ENCODE results near the gene CSF2RB.

CSF2RB gene

GRCh38 chr22:36913427-36914389 is at the start of gene CSF2RB:
TSS of gene CSF2RB (plus strand) at chr22:36913628. CDS start at chr22:36922208, 8,580 bp downstream.
- no peak for DNase-seq

- DNase-seq: no peak
Observed at GRCh38 chr22:36863979-36864378, 49.4 kb upstream of the CSF2RB start.

GRCh38 chr22:36864454-36865215 is 48.8 kb upstream of the CSF2RB start:
- DNase-seq: no peak

GRCh38 chr22:36865346-36865745 is 48.1 kb upstream of the CSF2RB start:
- DNase-seq: no peak

GRCh38 chr22:36867695-36868094 is 45.7 kb upstream of the CSF2RB start:
- no peak for DNase-seq

- DNase-seq: no peak
Observed at GRCh38 chr22:36868546-36869181, 44.8 kb upstream of the CSF2RB start.

- no peak for DNase-seq
Observed at GRCh38 chr22:36870250-36870649, 43.2 kb upstream of the CSF2RB start.

- no peak for DNase-seq
Observed at GRCh38 chr22:36871669-36872081, 41.8 kb upstream of the CSF2RB start.

GRCh38 chr22:36872084-36872483 is 41.3 kb upstream of the CSF2RB start:
- DNase-seq: no peak

- DNase-seq: no peak
Observed at GRCh38 chr22:36872866-36873498, 40.4 kb upstream of the CSF2RB start.

- DNase-seq: no peak
Observed at GRCh38 chr22:36873614-36874308, 39.7 kb upstream of the CSF2RB start.

GRCh38 chr22:36874309-36874696 is 39.1 kb upstream of the CSF2RB start:
- DNase-seq: no peak

- DNase-seq: no peak
Observed at GRCh38 chr22:36874736-36875135, 38.7 kb upstream of the CSF2RB start.

GRCh38 chr22:36875741-36876140 is 37.7 kb upstream of the CSF2RB start:
- no peak for DNase-seq

GRCh38 chr22:36879775-36880174 is 33.7 kb upstream of the CSF2RB start:
- DNase-seq: no peak

GRCh38 chr22:36881504-36882245 is 31.8 kb upstream of the CSF2RB start:
- no peak for DNase-seq

GRCh38 chr22:36884349-36885158 is 28.9 kb upstream of the CSF2RB start:
- no peak for DNase-seq

- no peak for DNase-seq
Observed at GRCh38 chr22:36885474-36885873, 28.0 kb upstream of the CSF2RB start.

GRCh38 chr22:36886016-36886415 is 27.4 kb upstream of the CSF2RB start:
- DNase-seq: no peak

GRCh38 chr22:36887162-36887561 is 26.3 kb upstream of the CSF2RB start:
- no peak for DNase-seq

GRCh38 chr22:36891646-36892045 is 21.8 kb upstream of the CSF2RB start:
- no peak for DNase-seq
